ENCODE data around the gene SYN1. TPM values are rescaled to one million over a fixed set of nuclear protein-coding genes. Genes with fewer than 3 reads are reported as not detected.

Gene SYN1
- total and polyA plus RNA-seq, 2 experiments from 2014 or later: 3.6 to 6.7 TPM

- Histone ChIP-seq H3K4me3 (no peak overlapping the region), H3K4me1 (ENCODE audit: insufficient read depth) (no peaks in the 10 kb centered on the region), H3K4me2 (no peak overlapping the region), H4K20me1 (replicated peaks; ENCODE audit: insufficient read depth) (no peaks in the 10 kb centered on the region), H3K27ac (ENCODE audit: low read depth) (no peak overlapping the region), H3F3A (replicated peaks; ENCODE audit: low read depth) (no peaks in the 10 kb centered on the region), H3K9me2 (ENCODE audit: insufficient read depth) (no peaks in the 10 kb centered on the region), H3K36me3 (ENCODE audit: insufficient read depth) (no peaks in the 10 kb centered on the region), H3K79me2 (replicated peaks; ENCODE audit: insufficient read depth) (no peaks in the 10 kb centered on the region), H3K27me3 (ENCODE audit: insufficient read depth) (no peaks in the 10 kb centered on the region), H2AFZ (no peak overlapping the region)
- H3K9me3 Mint-ChIP-seq: no peaks in the 10 kb centered on the region
- no peak overlapping the region for H3K4me3 Mint-ChIP-seq
- no peaks in the 10 kb centered on the region for H3K4me1 Mint-ChIP-seq
- TF ChIP-seq JUNB (IDR thresholded peaks at IDR 0.05; ENCODE audit: unreplicated experiment) (no peak), CREB1 (CRISPR knock-in tag; IDR thresholded peaks at IDR 0.05; ENCODE audit: low read depth) (no peak), NANOG (IDR thresholded peaks at IDR 0.05; ENCODE audit: borderline replicate concordance) (no peak), CTCF (conservative IDR thresholded peaks at IDR 0.05; ENCODE audit: low read depth in 2 of 2) (no peak), EZH2 (IDR thresholded peaks at IDR 0.05; ENCODE audit: low read depth, unreplicated experiment) (no peak)
- TF ChIP-seq, protein P1, sequence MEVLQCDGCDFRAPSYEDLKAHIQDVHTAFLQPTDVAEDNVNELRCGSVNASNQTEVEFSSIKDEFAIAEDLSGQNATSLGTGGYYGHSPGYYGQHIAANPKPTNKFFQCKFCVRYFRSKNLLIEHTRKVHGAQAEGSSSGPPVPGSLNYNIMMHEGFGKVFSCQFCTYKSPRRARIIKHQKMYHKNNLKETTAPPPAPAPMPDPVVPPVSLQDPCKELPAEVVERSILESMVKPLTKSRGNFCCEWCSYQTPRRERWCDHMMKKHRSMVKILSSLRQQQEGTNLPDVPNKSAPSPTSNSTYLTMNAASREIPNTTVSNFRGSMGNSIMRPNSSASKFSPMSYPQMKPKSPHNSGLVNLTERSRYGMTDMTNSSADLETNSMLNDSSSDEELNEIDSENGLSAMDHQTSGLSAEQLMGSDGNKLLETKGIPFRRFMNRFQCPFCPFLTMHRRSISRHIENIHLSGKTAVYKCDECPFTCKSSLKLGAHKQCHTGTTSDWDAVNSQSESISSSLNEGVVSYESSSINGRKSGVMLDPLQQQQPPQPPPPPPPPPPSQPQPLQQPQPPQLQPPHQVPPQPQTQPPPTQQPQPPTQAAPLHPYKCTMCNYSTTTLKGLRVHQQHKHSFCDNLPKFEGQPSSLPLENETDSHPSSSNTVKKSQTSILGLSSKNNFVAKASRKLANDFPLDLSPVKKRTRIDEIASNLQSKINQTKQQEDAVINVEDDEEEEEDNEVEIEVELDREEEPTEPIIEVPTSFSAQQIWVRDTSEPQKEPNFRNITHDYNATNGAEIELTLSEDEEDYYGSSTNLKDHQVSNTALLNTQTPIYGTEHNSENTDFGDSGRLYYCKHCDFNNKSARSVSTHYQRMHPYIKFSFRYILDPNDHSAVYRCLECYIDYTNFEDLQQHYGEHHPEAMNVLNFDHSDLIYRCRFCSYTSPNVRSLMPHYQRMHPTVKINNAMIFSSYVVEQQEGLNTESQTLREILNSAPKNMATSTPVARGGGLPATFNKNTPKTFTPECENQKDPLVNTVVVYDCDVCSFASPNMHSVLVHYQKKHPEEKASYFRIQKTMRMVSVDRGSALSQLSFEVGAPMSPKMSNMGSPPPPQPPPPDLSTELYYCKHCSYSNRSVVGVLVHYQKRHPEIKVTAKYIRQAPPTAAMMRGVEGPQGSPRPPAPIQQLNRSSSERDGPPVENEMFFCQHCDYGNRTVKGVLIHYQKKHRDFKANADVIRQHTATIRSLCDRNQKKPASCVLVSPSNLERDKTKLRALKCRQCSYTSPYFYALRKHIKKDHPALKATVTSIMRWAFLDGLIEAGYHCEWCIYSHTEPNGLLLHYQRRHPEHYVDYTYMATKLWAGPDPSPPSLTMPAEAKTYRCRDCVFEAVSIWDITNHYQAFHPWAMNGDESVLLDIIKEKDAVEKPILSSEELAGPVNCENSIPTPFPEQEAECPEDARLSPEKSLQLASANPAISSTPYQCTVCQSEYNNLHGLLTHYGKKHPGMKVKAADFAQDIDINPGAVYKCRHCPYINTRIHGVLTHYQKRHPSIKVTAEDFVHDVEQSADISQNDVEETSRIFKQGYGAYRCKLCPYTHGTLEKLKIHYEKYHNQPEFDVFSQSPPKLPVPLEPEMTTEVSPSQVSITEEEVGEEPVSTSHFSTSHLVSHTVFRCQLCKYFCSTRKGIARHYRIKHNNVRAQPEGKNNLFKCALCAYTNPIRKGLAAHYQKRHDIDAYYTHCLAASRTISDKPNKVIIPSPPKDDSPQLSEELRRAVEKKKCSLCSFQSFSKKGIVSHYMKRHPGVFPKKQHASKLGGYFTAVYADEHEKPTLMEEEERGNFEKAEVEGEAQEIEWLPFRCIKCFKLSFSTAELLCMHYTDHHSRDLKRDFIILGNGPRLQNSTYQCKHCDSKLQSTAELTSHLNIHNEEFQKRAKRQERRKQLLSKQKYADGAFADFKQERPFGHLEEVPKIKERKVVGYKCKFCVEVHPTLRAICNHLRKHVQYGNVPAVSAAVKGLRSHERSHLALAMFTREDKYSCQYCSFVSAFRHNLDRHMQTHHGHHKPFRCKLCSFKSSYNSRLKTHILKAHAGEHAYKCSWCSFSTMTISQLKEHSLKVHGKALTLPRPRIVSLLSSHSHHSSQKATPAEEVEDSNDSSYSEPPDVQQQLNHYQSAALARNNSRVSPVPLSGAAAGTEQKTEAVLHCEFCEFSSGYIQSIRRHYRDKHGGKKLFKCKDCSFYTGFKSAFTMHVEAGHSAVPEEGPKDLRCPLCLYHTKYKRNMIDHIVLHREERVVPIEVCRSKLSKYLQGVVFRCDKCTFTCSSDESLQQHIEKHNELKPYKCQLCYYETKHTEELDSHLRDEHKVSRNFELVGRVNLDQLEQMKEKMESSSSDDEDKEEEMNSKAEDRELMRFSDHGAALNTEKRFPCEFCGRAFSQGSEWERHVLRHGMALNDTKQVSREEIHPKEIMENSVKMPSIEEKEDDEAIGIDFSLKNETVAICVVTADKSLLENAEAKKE (CRISPR knock-in tag; IDR thresholded peaks at IDR 0.05): no peak
- DNase-seq (ENCODE audit: low spot score) (no peak), ATAC-seq (no peak)
- H3K27me3 Mint-ChIP-seq (ENCODE audit: insufficient read depth, low read depth, poor library complexity): peaks cover 2% of the 10 kb centered on the region
- H3K27ac Mint-ChIP-seq: no peak overlapping the region
- H3K36me3 Mint-ChIP-seq (ENCODE audit: low read depth): no peaks in the 10 kb centered on the region
These were observed 89.6 kb downstream of the SYN1 start for GRCh38 chrX:47530049-47530448.

Measured in GM23338 (cell line).